NCI-H2081 (cell line): Measurements from ENCODE around the gene SMIM24.

ENCODE experiments used
- DNase-seq, 2 experiments: peaks; one replicate each; lab custom pipeline; 2025; lab: John Stamatoyannopoulos, UW

SMIM24 gene

DNA sequence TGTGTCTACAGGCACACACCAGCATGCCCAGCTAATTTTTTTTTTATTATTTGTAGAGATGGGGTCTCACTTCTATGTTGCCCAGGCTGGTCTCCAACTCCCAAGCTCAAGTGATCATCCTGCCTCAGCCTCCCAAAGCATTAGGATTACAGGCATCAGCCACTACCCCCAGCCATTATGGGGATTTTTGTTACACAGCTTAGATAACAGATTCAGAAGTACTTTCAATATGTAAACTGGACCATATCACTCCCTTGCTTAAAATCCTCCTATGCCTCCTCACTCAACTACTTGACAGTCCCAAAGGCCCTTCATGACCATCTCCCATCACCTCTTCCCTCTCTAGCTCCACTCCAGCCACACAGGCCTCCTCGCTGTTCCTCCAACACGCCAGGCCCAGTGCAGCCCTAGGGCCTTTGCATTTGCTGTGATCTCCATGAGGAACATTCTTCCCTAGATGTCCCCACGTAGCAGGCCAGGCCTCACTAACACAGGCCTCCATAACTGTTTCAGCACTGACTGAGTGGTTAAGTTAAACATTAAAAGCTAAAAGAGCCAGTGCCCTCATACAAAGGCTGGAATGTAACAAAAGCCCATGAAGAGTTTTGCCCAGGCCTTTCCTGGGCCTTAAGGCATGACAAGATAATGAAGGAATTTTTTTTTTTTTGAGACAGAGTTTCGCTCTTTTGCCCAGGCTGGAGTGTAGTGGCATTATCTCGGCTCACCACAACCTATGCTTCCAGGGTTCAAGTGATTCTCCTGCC is 17.6 kb upstream of the SMIM24 start:
- DNase-seq, result no peak

- DNase-seq, result no peak
Observed at GRCh38 chr19:3496392-3497273, 16.3 kb upstream of the SMIM24 start.

DNA sequence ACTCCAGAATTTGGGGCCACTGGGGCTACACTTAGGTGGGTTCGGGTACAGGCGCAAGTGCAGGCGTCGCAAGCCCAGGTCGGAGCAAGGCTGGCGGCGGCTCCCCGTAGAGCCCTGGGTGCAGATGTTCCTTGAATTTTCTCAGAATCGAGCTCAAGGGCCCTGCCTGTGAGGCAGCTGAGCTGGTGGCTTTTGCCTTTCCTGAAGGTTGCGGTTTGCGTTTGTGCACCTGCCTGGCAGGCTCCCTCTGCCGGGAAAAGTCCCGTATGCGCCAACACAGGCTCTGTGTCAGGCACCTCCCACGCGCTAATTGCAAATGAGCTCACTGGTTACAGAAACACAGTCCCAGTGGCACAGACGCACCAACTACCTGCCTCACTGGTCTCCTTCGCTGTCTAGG is 14.2 kb upstream of the SMIM24 start:
- no peak for DNase-seq

- DNase-seq, result no peak
Observed at GRCh38 chr19:3494051-3494450, 13.7 kb upstream of the SMIM24 start.

DNA sequence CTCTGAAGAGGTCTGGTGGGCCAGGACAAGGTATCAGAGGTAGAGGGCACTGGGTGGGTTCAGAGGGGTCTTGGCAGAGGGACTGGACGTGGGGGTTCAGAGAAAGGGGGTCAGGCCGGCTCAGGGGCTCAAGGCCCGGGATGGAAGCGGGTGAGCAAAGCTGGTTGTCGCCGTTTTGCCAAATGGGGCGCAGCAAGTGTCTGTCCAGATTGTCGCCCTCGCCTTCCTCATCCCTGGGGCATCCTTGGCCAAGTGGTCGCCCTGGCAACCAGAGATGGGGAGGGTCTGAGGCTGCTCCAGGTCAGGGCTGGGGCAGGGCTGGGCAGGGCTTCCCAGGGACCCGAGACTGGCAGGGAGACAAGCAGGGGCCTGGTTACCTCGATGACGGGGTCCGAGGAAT is 13.3 kb upstream of the SMIM24 start:
- no peak for DNase-seq

DNA sequence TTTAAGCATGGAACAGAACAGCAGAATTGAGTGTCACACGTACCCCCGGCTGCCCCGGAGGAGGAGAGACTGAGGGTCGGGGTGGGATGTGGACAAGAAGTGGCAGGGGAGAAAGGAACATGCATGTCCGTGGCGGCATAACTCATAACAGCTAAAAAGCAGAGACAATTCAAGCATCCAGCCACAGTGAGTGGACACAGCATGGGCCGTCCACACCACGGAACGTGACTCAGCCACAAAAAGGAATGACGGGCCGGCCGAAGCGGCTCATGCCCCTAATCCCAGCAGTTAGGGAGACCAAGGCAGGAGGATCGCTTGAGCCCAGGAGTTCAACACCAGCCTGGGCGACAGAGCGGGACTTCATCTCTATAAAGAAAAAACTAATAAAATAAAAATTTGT is 12.6 kb upstream of the SMIM24 start:
- DNase-seq, result no peak

- no peak for DNase-seq
Observed at GRCh38 chr19:3492131-3492839, 12.0 kb upstream of the SMIM24 start.

DNA sequence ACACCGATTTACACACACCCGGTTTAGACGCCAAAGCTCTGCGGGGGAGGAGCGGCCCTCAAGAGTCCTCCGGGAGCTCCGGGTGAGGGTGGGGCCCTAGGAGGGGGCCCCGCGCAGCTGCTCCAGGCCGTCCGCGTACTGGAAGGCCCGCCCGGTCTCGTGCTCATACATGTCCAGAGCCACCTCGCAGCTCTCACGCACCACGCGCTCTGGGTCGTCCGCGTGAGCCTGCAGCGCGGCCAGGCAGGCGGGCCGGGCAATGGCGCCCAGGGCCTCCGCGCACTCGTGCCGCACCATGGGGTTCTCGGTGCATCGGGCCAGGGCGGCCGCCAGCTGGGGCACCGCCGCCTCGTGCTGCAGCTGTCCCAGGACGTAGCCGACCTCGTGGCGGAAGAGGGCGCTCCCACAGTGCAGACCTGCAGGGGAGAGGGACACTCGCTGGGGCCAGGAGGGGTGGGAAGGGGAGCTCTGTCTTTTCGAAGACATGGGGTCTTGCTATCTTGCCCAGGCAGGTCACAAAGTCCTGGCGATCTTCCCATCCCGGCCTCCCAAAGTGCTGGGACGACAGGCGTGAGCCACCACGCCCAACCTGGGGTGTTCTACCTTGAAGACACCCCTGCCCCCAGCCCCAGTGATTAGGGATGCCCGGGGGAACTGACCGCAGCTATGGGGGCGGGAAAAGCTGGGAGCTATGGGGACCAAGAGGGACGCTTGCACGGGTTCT is 11.2 kb upstream of the SMIM24 start:
- no peak for DNase-seq

- DNase-seq, result no peak
Observed at GRCh38 chr19:3483226-3483628, 2.9 kb upstream of the SMIM24 start, which contains the start of gene SMIM44. SMIM44 (minus strand) TSS chr19:3483441; CDS start chr19:3483403, 38 bp downstream.

- no peak for DNase-seq
Observed at GRCh38 chr19:3482507-3483225, 2.3 kb upstream of the SMIM24 start.

GRCh38 chr19:3481241-3482090 is 1.1 kb upstream of the SMIM24 start:
- DNase-seq, result no peak

- no peak for DNase-seq
Observed at GRCh38 chr19:3479834-3480215, 500 bp downstream of the SMIM24 start.

- DNase-seq, result peak in 1 of 2 experiments; percentile 15
Observed at GRCh38 chr19:3479177-3479833, 1.0 kb downstream of the SMIM24 start.

DNA sequence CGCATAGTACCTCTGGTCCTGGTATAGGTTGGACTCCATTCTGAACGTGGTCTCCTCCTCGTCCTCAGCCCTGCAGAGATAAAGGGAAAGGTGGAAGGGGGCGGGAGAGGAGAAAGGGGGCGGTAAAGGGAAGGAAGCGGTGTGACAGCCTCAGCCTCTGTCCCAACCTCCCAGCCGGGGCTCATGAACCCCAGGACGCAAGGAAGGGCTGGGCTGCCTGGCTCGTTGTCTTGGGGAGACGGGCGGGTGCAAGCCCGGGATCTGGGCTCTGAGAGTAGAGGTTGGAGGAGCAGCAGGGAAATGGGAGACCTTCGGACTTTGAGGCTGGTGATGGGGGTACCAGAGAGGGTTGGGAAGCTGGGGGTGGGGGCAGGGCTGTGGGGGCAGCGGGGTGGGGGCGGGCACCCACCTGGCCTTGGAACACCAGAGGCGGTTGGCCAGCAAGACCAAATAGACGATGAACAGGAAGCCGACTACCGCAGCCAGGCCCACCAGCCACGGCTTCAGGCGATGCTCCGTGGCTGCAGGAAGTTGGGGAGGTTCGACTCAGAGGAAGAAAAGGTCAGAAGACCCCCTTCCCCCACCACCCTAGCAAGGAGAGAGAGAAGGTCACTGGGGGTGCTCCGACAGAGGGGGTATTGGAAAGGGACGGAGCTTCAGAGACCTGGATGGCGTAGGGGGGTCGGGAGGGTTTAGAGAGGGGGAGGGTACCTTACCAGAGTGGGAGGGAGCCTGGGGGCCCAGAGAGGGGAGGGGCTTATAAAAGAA is 1.7 kb downstream of the SMIM24 start:
- no peak for DNase-seq

GRCh38 chr19:3477951-3478350 is 2.4 kb downstream of the SMIM24 start:
- DNase-seq, result no peak

DNA sequence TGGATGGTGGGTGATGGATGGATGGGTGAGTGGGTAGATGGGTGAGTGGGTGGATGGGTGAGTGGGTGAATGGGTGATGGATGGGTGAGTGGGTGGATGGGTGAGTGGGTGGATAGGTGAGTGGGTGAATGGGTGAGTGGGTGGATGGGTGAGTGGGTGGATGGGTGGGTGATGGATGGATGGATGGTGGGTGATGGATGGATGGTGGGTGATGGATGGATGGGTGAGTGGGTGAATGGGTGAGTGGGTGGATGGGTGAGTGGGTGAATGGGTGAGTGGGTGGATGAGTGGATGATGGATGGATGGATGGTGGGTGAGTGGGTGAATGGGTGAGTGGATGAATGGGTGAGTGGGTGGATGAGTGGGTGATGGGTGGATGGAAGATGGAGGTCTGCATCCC is 2.8 kb downstream of the SMIM24 start:
- DNase-seq, result no peak

- DNase-seq, result no peak
Observed at GRCh38 chr19:3476830-3477229, 3.5 kb downstream of the SMIM24 start.

GRCh38 chr19:3475449-3475848 is 4.9 kb downstream of the SMIM24 start:
- DNase-seq, result no peak

DNA sequence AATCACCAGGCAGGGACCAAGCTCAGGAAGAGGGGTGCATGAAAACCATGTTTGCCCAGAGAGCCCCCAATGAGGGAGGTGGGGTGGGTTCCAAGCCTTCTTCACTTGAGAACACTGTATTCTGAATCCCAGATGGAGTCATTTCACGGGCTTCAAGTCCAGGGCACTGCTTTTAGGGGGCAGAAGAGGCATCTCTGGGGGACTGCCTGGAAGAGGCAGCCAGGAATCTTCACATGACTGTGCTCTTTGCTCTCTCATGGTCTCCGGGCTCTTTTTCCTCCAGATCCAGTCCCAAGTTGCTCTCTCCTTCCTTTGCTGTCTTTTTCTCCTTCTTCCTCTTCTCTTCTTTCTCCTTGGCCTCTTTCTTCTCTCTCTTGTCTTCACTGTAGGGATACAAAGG is 5.7 kb downstream of the SMIM24 start:
- DNase-seq, result no peak
